GM21360 (cell line): ENCODE measurements around the gene ADGRA1.
"Not testable (repeated sequence)": the region's sequence is repeated elsewhere in the genome, so short reads cannot be mapped to it uniquely, and the experiment has no call there.

Experiments
- ATAC-seq: cut with Tn5 transposase; IDR thresholded peaks from one replicate; pipeline ENCODE4 v1.9.1; 2021; ENCODE audit warnings: mild to moderate bottlenecking, moderate library complexity; ENCODE audit not compliant: unreplicated experiment

The ADGRA1 gene

DNA sequence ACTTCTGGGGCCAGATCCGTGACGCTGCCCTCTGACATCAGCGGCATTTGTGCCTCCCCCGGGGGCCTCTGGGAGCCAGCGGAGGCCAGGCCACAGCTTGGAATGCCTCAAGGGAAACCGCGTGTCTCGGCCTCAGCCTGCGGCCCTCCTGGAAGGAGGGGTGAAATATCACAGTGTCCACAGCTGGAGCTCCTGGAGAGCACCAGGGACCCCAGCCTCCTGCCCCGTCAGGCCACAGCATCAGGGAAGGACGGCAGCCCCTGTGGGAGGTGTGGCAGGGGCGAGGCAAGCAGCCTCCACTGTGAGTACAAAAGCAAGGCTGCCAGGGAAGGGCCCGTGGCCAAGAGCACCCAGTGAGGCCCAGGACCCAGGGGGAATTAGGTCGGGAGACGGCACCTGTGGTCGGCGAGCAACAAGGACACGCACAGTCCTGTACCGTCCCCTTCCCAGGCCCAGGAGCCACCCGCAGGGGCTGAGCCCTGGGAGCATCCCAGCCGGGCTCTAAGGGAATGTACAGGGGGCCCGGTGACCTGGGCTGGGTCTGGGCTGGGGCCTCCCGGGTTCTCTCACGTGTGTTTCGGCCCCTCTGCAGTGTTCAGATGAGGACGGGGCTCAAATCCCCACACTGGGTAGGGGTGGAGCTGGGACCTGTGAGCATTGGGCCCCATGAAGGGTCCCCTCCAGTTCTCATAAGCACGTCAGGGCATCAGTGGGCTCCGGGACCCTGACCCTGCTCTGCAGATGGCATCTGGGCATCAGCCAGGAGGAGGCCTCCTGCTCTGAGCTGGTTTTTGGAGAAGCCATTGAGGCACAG is 53.6 kb downstream of the ADGRA1 start:
- no peak for ATAC-seq

DNA sequence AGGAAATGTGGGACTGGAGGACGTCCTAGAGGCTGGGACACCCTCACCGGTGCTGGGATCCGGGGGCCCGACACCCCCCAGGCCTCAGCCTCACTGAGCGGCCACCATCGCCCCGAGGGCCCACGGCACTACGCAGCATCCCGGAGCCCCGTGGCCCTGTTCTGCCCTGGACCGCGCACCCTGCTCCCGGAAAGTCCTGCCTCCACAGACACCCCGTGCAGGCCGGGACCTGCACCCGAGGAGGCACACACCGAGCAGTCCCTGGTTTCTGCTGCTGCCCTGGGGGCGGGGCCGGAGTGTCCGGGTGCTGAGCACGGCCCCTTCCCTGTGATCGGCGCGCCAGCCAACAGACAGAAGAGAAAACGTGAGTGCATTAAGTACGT is 54.2 kb downstream of the ADGRA1 start:
- ATAC-seq = no peak

DNA sequence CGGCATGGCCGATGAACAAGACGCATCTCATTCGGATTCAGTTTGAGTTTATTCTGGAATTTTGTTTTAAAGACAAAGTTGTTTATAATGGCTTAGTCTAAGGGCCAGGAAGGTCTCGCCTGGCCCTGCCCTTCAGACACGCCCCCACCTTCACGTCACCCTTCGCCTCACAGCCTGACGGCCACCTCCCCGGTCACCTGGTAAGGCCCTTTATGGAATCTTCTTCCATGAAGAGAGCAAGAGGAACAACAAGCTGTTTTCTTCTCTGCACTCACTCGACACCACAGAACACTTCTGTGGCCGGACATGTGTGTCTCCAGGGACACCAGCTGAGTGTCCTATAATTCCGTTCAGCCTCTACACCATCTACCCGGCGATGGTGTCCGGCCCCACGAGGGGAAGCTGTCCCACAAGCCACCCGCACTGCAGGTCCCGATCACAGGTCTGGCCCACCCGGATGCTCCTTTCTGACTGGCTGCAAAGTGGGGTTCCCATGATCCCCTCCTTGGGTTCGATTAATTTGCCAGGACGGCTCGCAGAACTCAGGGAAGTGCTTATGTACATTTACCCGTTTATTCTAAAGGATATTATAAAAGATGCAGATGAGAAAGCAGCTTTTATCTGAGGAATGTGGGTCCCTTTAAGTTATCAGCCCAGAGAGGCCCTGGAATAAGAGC is 54.9 kb downstream of the ADGRA1 start:
- ATAC-seq = no peak

DNA sequence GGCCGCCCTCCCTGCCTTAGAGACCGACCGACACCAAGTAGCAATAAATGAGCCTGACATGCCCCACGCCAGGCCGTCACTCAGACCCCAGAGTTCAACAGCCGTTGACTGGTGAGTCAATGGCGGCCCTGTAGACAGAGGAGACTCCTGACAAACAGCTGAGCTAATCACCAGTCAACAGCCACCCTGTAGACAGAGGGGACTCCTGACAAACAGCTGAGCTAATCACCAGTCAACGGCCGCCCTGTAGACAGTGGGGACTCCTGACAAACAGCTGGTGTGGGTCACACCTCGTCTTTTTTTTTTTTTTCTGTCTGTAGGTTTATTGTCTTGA is 55.4 kb downstream of the ADGRA1 start:
- ATAC-seq = no peak

DNA sequence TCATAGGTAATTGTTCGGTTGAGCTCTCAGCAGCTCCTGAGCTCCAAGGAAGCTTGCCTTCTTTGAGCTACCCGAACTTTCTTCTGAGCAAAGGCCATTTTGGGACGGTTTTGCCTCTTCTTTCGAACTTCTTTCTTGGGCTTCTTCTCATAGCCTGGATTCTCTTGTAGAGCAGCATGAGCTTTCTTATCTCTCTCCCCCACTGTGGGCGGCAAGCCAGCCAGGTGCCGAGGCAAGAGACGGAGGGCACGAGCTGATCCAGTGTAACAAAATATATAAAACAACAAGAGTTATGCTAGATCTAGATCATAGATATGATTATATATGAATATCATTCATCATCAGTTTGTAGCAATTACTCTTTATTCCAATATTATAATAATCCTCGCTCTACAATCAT is 55.8 kb downstream of the ADGRA1 start:
- ATAC-seq = no peak

DNA sequence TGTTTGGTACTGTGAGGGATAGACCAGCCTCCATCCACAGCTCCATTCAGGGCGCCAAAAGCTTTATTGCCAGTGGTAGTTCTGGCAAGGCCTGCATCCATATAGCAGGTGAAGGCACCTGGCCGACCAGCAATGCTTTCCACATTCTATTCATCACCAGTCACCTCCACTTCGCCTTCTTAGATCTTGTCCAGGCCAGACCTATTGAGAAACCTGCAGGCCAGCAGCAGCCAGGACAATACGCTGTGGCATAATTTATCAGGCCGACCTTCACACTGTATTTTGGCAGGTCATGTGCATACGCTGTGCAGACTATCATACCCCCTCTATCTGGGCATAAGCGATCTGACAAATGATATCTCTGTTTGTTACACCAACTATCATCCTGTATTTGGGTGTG is 57.0 kb downstream of the ADGRA1 start:
- no peak for ATAC-seq

DNA sequence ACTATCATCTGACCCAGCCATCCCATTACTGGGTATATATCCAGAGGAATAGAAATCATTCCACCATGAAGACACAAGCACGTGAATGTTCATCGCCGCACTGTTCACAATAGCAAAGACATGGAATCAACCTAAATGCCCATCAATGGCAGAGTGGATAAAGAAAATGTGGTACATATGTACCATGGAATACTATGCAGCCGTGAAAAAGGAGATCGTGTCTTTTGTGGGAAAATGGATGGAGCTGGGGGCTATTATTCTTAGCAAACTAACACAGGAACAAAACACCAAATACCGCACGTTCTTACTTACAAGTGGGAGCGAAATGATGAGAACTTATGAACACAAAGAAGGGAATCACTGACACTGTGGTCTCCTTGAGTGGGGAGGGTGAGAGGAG is 62.5 kb downstream of the ADGRA1 start:
- ATAC-seq = no peak

DNA sequence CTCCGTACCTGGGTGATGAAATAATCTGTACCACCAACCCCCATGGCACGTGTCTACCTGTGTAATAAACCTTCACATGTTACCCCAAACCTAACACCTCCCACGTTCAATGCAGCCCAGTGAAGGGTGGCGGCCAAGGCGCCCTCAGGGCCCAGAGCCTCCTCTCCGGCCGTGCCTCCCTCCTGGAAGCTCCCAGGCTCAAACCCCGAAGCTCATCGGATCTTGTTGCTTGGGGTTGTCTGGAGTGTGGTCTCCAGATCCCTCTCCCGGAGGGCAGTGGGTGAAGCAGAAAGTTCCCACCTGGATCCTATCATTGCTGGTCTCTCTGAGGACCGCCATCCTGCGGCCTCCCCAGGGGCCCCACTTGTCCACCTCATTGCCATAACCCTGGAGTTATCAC is 62.9 kb downstream of the ADGRA1 start:
- no peak for ATAC-seq

DNA sequence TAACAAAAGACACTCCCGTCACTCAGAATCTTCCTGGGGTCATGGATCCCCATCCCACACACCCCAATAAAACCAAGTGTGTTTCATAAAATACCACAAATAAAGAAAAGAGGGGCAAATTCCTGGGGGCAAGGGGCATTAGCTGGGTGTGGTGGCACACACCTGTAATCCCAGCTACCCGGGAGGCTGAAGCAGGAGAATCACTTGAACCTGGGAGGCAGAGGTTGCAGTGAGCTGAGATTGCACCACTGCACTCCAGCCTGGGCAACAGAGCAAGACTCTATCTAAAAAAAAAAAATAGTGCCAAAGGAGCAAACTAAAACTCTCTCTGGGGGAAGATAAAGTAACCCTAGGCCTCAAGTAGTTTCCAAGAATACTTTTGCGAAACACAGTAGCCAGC is 63.3 kb downstream of the ADGRA1 start:
- not testable (repeated sequence) for ATAC-seq

DNA sequence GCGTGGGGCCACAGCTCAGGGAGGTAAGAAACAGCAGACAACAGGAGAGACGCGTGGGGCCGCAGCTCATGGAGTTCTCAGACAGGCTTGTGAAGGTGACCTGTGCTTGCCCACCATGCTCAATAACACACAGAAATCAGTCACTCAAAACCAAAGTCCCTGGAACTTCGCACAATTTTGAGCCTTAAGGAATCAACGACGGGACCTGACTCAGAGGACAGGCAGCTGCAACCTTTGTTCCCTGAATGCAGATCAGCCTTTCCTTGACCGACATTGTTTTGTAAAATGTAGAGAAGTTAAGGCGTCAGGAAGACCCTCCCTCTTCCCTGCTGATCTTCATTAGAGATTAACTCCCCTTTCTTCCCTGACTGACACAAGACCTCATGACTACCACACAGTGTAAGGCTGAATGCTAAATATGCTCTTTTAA is 63.8 kb downstream of the ADGRA1 start:
- ATAC-seq = no peak

DNA sequence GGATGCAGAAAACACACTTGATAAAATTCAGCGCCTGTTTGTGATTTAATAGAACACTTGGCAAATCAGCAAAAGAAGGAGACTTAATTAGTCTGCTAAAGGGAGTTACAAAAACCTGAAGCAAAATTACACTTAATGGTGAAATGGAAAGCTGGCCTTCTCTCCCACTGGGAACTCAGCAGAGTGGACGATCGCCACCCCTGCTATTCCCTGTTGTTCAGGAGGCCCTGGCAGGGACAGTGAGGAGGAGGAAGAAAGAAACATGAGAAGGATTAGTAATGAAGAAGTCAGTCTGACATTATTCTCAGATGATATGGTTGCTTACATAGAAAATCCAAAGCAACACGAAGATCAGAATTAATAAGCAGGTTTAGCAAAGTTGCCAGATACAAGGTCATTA is 66.7 kb downstream of the ADGRA1 start:
- no peak for ATAC-seq

DNA sequence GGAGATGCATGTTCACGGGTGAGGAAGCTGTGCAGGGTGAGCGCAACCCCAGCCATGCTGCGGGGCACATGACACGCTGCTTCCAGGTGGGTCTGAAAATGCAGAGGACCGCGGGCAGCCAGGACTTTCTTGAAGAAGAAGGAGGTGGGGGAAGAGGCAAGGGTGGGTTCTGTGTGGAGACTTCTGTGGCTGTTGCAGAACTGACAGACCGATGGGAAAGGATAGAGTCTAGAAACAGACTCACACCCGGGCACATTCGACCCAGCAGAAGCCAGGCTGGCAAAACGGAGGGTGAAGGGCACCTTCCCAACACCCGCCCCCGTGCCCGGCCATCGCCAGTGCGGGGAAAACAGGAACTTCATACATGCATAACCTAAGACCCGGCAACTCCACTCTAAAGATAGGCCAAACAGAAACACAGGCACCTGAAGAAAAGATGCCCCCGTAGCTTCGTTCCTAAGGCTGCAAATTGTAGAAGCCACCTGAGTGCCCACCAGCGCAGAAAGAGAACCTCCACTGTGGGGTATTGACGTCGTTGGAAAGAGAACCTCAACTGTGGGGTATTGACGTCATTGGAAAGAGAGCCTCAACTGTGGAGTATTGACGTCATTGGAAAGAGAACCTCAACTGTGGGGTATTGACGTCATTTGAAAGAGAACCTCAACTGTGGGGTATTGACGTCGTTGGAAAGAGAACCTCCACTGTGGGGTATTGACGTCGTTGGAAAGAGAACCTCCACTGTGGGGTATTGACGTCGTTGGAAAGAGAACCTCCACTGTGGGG is 67.5 kb downstream of the ADGRA1 start:
- no peak for ATAC-seq

DNA sequence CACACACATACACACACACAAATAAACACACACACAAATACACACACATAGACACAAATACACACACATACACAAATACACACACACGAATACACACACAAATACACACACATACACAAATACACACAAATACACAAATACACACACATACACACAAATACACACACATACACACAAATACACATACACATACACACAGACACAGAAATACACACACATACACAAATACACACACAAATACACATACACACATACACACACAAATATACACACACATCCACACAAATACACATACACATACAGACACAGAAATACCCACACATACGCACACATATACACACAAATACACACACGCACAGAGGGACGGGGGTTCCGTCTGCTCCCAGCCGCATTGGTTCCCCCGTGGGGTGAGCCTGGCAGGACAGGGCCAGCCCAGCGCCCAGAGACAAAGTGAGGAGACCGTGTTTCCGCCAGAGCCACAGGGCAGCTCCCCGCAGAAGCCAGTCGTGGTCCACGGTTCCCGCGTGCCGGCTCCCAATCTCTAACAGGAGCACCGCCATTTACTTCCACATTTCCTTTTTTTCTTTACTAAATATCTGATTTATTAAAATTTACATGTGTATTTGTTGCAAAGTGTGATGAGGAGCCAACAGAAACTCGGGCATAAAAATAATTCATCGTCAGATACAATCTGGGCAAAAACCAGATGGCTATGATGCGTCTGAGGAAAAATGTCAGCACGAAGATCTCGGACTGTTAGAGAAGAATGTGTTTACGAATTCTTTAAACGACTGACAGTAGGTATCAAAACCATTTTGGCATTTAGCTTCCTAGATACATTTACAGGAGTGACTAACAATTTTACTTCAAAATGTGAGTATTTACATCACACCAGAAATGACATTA is 69.2 kb downstream of the ADGRA1 start:
- no peak for ATAC-seq

DNA sequence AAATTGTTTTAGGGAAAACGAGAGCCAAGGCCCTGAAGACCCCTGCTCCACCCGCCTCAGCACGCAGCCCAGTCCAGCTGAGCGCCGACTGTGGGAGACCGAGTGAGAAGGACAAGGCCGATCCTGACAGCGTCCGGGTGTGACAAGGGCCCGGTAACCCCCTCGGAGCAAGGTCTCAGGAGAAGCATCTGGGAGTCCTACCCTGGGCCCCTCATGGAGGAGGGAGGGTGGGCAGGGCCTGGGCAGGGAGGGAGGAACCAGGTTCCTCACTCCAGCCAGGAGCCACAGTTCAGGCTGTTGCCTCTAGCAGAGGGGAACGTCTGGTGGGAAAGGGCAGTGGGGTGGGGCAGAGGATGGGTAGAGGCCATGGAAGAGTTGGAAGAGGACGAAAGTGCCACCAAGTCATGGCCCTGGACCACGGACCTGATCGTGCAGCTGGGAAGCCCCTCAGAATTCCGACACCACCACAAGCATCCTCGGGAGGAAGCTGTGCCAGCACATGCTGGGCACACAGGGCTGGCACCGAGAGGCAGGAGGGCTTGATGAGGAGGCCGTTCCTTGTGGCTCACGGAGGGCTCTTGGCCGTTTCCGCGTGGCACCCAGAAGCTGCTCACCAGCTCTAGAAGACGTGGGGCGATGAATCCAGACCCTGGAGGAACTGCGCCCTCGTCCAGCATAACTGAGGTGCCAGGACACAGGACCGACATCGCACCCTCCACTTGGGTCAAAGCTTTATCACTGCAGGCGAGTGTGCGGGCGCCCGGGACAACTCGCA is 70.1 kb downstream of the ADGRA1 start:
- no peak for ATAC-seq

DNA sequence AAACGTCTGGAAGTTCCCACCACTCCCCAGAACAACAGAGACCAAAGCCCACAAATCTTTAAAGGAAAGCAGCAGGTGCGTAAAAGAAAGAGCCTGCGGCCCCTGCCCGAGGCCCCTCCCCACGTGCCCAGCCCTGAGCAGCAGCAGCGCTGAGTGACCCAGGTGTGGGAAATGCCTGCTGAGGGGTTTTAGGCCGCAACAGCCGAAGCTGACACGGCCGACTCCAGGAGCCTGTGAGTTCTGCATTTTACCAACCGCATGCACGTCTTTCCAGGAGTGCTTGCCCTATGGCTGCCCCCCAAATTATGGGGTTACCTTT is 70.7 kb downstream of the ADGRA1 start:
- ATAC-seq = no peak

DNA sequence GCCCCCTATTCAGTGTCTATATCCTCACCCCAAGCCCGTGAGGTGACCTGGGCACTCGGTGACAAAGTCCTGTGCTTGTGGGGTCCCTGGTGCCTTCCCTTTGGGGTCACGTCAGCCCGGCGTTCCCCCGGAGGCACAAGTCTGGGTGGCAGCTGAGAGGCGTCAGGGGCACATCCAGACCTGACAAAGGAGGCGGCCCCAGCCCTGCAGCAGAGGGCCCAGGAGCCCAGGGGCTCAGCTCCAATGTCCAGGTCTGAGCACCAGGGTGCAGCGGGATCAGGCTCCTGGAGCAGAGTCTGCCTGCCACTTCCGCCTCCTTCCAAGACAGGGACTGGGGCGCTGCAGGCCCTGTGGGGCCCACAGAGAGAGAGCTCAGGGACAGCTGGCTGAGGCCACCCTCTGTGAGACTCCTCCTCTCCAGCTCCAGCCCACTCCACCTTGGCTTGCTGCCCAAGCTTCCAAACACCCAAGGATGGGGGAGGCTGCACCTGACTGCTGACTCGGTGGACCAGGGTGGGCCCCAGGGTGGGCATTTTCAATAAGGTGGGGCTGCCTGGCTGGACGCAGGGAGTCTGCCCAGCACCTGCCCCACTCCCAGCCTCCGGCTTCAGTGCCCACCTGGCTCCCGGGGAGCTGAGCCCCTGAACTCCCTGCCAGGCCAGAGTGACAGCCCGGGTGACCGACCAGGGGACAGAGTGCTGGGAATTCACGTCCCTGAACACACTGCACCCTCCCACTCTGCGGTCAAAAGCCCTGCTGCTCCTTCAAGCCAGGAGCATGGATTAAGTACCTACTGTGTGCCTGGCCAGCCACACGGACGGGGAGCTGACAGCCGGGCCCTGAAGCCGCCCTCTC is 71.3 kb downstream of the ADGRA1 start:
- no peak for ATAC-seq

DNA sequence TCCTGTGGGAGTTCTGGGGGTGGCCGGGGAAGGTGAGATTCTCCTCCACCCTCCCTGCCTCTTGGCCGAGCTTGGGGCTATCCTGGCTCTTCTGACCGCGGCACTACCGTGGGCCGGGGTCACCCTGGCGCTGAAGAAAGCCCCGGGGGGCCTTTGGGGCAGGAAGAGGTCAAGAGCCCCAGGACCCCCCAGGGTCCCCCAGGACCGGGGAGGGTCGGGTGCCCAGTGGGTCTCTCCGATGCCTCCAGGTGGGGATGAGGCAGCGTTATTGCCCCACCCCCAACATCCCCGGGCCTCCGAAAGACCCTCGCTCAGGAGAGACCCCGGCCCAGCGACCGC is 71.9 kb downstream of the ADGRA1 start:
- no peak for ATAC-seq

DNA sequence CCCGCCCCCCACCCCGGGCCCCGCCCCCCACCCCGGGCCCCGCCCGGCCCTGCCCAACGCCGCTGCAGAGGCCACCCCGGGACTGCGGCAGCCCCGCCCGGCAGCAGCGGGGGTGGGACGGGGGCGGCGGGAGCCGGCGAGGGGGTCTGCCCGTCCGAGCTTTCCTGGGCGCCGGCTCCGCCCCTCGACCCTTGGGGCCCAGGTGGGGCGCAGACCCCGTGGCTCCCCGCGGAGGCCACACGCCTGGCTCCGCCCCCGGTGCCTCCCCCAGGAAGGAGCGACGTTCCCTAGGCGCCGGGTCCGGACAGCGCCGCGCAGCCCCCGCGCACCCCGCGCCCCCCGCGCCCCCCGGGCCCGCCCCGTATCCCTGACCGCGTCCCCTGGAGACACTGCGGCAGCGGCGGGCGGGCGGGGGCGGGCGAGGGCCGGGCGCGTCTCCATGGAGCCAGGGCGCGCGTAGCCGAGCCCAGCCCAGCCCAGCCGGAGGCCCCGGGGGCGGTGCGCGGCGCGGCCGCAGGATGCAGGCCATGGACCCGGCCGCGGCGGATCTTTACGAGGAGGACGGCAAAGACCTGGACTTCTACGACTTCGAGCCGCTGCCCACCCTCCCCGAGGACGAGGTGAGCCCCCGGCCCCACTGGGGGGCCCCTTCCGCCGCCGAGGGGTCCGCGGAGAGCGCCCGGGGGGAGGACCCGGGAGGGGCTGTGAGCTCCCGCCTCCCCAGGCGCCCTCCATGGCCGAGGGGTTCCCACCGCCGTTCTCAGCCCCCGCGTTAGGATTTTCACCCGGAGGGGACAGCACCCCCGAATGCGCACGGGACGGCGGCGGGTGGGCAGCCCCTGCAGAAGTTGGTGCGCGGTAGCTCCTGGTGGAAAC is 72.5 kb downstream of the ADGRA1 start, which contains the start of gene KNDC1:
KNDC1 (plus strand) TSS at position 270 of the 876 bp plus-strand sequence; CDS start at position 519, 249 bp downstream.
- no peak for ATAC-seq
